ENCODE measurements around the gene LIN54. TPM values are rescaled to one million over a fixed set of nuclear protein-coding genes. Genes with fewer than 3 reads are reported as not detected.
"Not testable (repeated sequence)": the region's sequence is repeated elsewhere in the genome, so short reads cannot be mapped to it uniquely, and the experiment has no call there.

Gene LIN54
- total RNA-seq, 1 experiment from 2014 or later: 16.4 TPM

GRCh38 chr4:83011689-83012199 is 1.1 kb upstream of the LIN54 start:
- DNase-seq: no peak
- no peaks in the 10 kb centered on the region for H3K27me3 Mint-ChIP-seq (ENCODE audit: unreplicated experiment)
- no peak for TF ChIP-seq CTCF (IDR thresholded peaks at IDR 0.05; ENCODE audit: unreplicated experiment)
- TSS peak; percentile 42 for BruUV-seq (replicated peaks)
- CTCF ChIA-PET: interaction anchor here (0.7 kb wide), 1 partner anchor 62 kb away, joined by 3 read pairs; no protein-coding TSS in a partner anchor
- H3K36me3 Mint-ChIP-seq (ENCODE audit: insufficient read depth, unreplicated experiment): peaks cover 40% of the 10 kb centered on the region
- no peaks in the 10 kb centered on the region for H3K9me3 Mint-ChIP-seq (ENCODE audit: low read depth, unreplicated experiment)
- H3K27ac Mint-ChIP-seq (ENCODE audit: unreplicated experiment): peak overlapping the region; percentile 86
- peak overlapping the region; percentile 93 for H3K4me3 Mint-ChIP-seq (ENCODE audit: low read depth, unreplicated experiment)
- H3K4me1 Mint-ChIP-seq (ENCODE audit: low read depth, unreplicated experiment): peaks cover 18% of the 10 kb centered on the region
- intact Hi-C loops (cut with micrococcal nuclease; ENCODE audit: unreplicated experiment): loop anchor here (5.0 kb wide), 1 partner anchor 109 kb away; the partner anchor contains the start of gene THAP9

- Mint-ChIP-seq H3K9me3 (ENCODE audit: low read depth, unreplicated experiment) (no peaks in the 10 kb centered on the region), H3K27ac (ENCODE audit: unreplicated experiment) (peak overlapping the region; percentile 87), H3K4me3 (ENCODE audit: low read depth, unreplicated experiment) (peak overlapping the region; percentile 93), H3K27me3 (ENCODE audit: unreplicated experiment) (no peaks in the 10 kb centered on the region), H3K4me1 (ENCODE audit: low read depth, unreplicated experiment) (peaks cover 18% of the 10 kb centered on the region), H3K36me3 (ENCODE audit: insufficient read depth, unreplicated experiment) (peaks cover 40% of the 10 kb centered on the region)
- CTCF ChIA-PET: interaction anchor here (0.7 kb wide), 1 partner anchor 110 kb away, joined by 3 read pairs; the partner anchor contains the start of gene THAP9
- intact Hi-C loops (cut with micrococcal nuclease; ENCODE audit: unreplicated experiment): loop anchor here (5.0 kb wide), 1 partner anchor 108 kb away; the partner anchor contains the start of gene THAP9
- no TSS peak for BruUV-seq (replicated peaks)
- DNase-seq: no peak
- no peak for TF ChIP-seq CTCF (IDR thresholded peaks at IDR 0.05; ENCODE audit: unreplicated experiment)
Observed at GRCh38 chr4:83010111-83010521, 507 bp downstream of the LIN54 start.

GRCh38 chr4:83009529-83009928 is 1.1 kb downstream of the LIN54 start:
- peak overlapping the region; percentile 93 for H3K4me3 Mint-ChIP-seq (ENCODE audit: low read depth, unreplicated experiment)
- BruUV-seq (replicated peaks): no TSS peak
- no peak for DNase-seq
- CTCF ChIA-PET: no interaction called here
- H3K36me3 Mint-ChIP-seq (ENCODE audit: insufficient read depth, unreplicated experiment): peaks cover 40% of the 10 kb centered on the region
- peak overlapping the region; percentile 87 for H3K27ac Mint-ChIP-seq (ENCODE audit: unreplicated experiment)
- H3K4me1 Mint-ChIP-seq (ENCODE audit: low read depth, unreplicated experiment): peaks cover 18% of the 10 kb centered on the region
- intact Hi-C loops (cut with micrococcal nuclease; ENCODE audit: unreplicated experiment): no loop called here
- TF ChIP-seq CTCF (IDR thresholded peaks at IDR 0.05; ENCODE audit: unreplicated experiment): no peak
- no peaks in the 10 kb centered on the region for H3K27me3 Mint-ChIP-seq (ENCODE audit: unreplicated experiment)
- H3K9me3 Mint-ChIP-seq (ENCODE audit: low read depth, unreplicated experiment): no peaks in the 10 kb centered on the region

- H3K9me3 Mint-ChIP-seq (ENCODE audit: low read depth, unreplicated experiment); CTCF ChIA-PET; BruUV-seq (replicated peaks); H3K27me3 Mint-ChIP-seq (ENCODE audit: unreplicated experiment); intact Hi-C loops (cut with micrococcal nuclease; ENCODE audit: unreplicated experiment); H3K27ac Mint-ChIP-seq (ENCODE audit: unreplicated experiment); DNase-seq; H3K36me3 Mint-ChIP-seq (ENCODE audit: insufficient read depth, unreplicated experiment); H3K4me3 Mint-ChIP-seq (ENCODE audit: low read depth, unreplicated experiment); H3K4me1 Mint-ChIP-seq (ENCODE audit: low read depth, unreplicated experiment): not testable (repeated sequence)
Observed at GRCh38 chr4:83003044-83003791, 7.4 kb downstream of the LIN54 start.

- intact Hi-C loops (cut with micrococcal nuclease; ENCODE audit: unreplicated experiment): no loop called here
- H3K9me3 Mint-ChIP-seq (ENCODE audit: low read depth, unreplicated experiment): no peaks in the 10 kb centered on the region
- no TSS peak for BruUV-seq (replicated peaks)
Observed at GRCh38 chr4:83002329-83002728, 8.3 kb downstream of the LIN54 start.

More at GRCh38 chr4:83002329-83002728, 8.3 kb downstream of the LIN54 start:
- H3K27ac Mint-ChIP-seq (ENCODE audit: unreplicated experiment): no peak overlapping the region
- H3K36me3 Mint-ChIP-seq (ENCODE audit: insufficient read depth, unreplicated experiment): no peaks in the 10 kb centered on the region
- H3K27me3 Mint-ChIP-seq (ENCODE audit: unreplicated experiment): no peaks in the 10 kb centered on the region
- CTCF ChIA-PET: no interaction called here
- DNase-seq: no peak
- H3K4me1 Mint-ChIP-seq (ENCODE audit: low read depth, unreplicated experiment): no peaks in the 10 kb centered on the region
- H3K4me3 Mint-ChIP-seq (ENCODE audit: low read depth, unreplicated experiment): no peak overlapping the region
- TF ChIP-seq CTCF (IDR thresholded peaks at IDR 0.05; ENCODE audit: unreplicated experiment): no peak
